Stimulated activated naive CD8-positive, alpha-beta T cell treated with anti-CD3 and anti-CD28 coated beads, Interleukin-15, Interleukin-2, amounts not matched to agents 100 ng/mL and 50 ng/mL, for 24 hours (primary cell): ENCODE measurements around the gene PRDM11.

Source experiments
- H3K27ac Mint-ChIP-seq: one replicate; pipeline ENCODE4 v1.8.0; 2021; ENCODE audit warnings: mild to moderate bottlenecking, mixed read lengths
- H3K27me3 Mint-ChIP-seq: one replicate; pipeline ENCODE4 v1.8.0; 2021; ENCODE audit warnings: mixed read lengths
- H3K36me3 Mint-ChIP-seq: one replicate; pipeline ENCODE4 v1.8.0; 2021; ENCODE audit warnings: low read depth, mixed read lengths
- H3K4me1 Mint-ChIP-seq: one replicate; pipeline ENCODE4 v1.8.0; 2021; ENCODE audit warnings: low read depth, mixed read lengths
- H3K4me3 Mint-ChIP-seq: one replicate; pipeline ENCODE4 v1.8.0; 2021; ENCODE audit warnings: mild to moderate bottlenecking, mixed read lengths
- H3K9me3 Mint-ChIP-seq: one replicate; pipeline ENCODE4 v1.8.0; 2021; ENCODE audit warnings: mixed read lengths

Gene PRDM11

GRCh38 chr11:45158891-45159605, 12.6 kb downstream of the PRDM11 start:
- Mint-ChIP-seq H3K27ac (no peak overlapping the region), H3K9me3 (no peaks in the 10 kb centered on the region), H3K4me3 (no peak overlapping the region), H3K36me3 (no peaks in the 10 kb centered on the region), H3K27me3 (no peaks in the 10 kb centered on the region), H3K4me1 (peaks cover 15% of the 10 kb centered on the region)

- no peaks in the 10 kb centered on the region for H3K9me3 Mint-ChIP-seq
- H3K4me3 Mint-ChIP-seq, result no peak overlapping the region
- no peaks in the 10 kb centered on the region for H3K27me3 Mint-ChIP-seq
- peaks cover 22% of the 10 kb centered on the region for H3K4me1 Mint-ChIP-seq
- H3K27ac Mint-ChIP-seq, result no peak overlapping the region
- H3K36me3 Mint-ChIP-seq, result no peaks in the 10 kb centered on the region
Observed at GRCh38 chr11:45159781-45160365, 13.4 kb downstream of the PRDM11 start.

- Mint-ChIP-seq H3K9me3 (no peaks in the 10 kb centered on the region), H3K36me3 (no peaks in the 10 kb centered on the region), H3K4me1 (peaks cover 26% of the 10 kb centered on the region), H3K27ac (no peak overlapping the region), H3K27me3 (no peaks in the 10 kb centered on the region), H3K4me3 (no peak overlapping the region)
Observed at GRCh38 chr11:45161252-45162063, 15.0 kb downstream of the PRDM11 start.

- Mint-ChIP-seq H3K9me3 (no peaks in the 10 kb centered on the region), H3K27ac (no peak overlapping the region), H3K36me3 (no peaks in the 10 kb centered on the region), H3K4me3 (no peak overlapping the region), H3K27me3 (no peaks in the 10 kb centered on the region), H3K4me1 (peaks cover 26% of the 10 kb centered on the region)
Observed at GRCh38 chr11:45162064-45162375, 15.6 kb downstream of the PRDM11 start.

GRCh38 chr11:45162916-45163879, 16.8 kb downstream of the PRDM11 start:
- Mint-ChIP-seq H3K27me3 (no peaks in the 10 kb centered on the region), H3K36me3 (no peaks in the 10 kb centered on the region), H3K4me1 (peaks cover 26% of the 10 kb centered on the region), H3K27ac (no peak overlapping the region), H3K4me3 (no peak overlapping the region), H3K9me3 (no peaks in the 10 kb centered on the region)

- Mint-ChIP-seq H3K4me1 (peaks cover 26% of the 10 kb centered on the region), H3K36me3 (no peaks in the 10 kb centered on the region), H3K27me3 (no peaks in the 10 kb centered on the region), H3K9me3 (no peaks in the 10 kb centered on the region), H3K27ac (no peak overlapping the region), H3K4me3 (no peak overlapping the region)
Observed at GRCh38 chr11:45163956-45164575, 17.6 kb downstream of the PRDM11 start.

GRCh38 chr11:45165386-45165785, 18.9 kb downstream of the PRDM11 start:
- no peaks in the 10 kb centered on the region for H3K27me3 Mint-ChIP-seq
- H3K9me3 Mint-ChIP-seq, result no peaks in the 10 kb centered on the region
- H3K4me1 Mint-ChIP-seq, result peaks cover 37% of the 10 kb centered on the region
- no peak overlapping the region for H3K27ac Mint-ChIP-seq
- no peaks in the 10 kb centered on the region for H3K36me3 Mint-ChIP-seq
- H3K4me3 Mint-ChIP-seq, result no peak overlapping the region

- Mint-ChIP-seq H3K27me3 (no peaks in the 10 kb centered on the region), H3K9me3 (no peaks in the 10 kb centered on the region), H3K4me3 (no peak overlapping the region), H3K4me1 (peaks cover 40% of the 10 kb centered on the region), H3K36me3 (no peaks in the 10 kb centered on the region), H3K27ac (no peak overlapping the region)
Observed at GRCh38 chr11:45165806-45166603, 19.6 kb downstream of the PRDM11 start.

- Mint-ChIP-seq H3K4me1 (peaks cover 40% of the 10 kb centered on the region), H3K27me3 (no peaks in the 10 kb centered on the region), H3K36me3 (no peaks in the 10 kb centered on the region), H3K4me3 (no peak overlapping the region), H3K9me3 (no peaks in the 10 kb centered on the region), H3K27ac (no peak overlapping the region)
Observed at GRCh38 chr11:45166604-45166897, 20.1 kb downstream of the PRDM11 start.

- peaks cover 40% of the 10 kb centered on the region for H3K4me1 Mint-ChIP-seq
- H3K27me3 Mint-ChIP-seq, result no peaks in the 10 kb centered on the region
- H3K9me3 Mint-ChIP-seq, result no peaks in the 10 kb centered on the region
- H3K27ac Mint-ChIP-seq, result no peak overlapping the region
- H3K4me3 Mint-ChIP-seq, result no peak overlapping the region
- no peaks in the 10 kb centered on the region for H3K36me3 Mint-ChIP-seq
Observed at GRCh38 chr11:45167283-45167682, 20.8 kb downstream of the PRDM11 start.

GRCh38 chr11:45168366-45169130, 22.1 kb downstream of the PRDM11 start:
- Mint-ChIP-seq H3K36me3 (no peaks in the 10 kb centered on the region), H3K27me3 (no peaks in the 10 kb centered on the region), H3K27ac (no peak overlapping the region), H3K4me3 (no peak overlapping the region), H3K9me3 (no peaks in the 10 kb centered on the region), H3K4me1 (peaks cover 34% of the 10 kb centered on the region)

GRCh38 chr11:45169310-45170072, 23.1 kb downstream of the PRDM11 start:
- Mint-ChIP-seq H3K27me3 (no peaks in the 10 kb centered on the region), H3K36me3 (no peaks in the 10 kb centered on the region), H3K4me3 (no peak overlapping the region), H3K4me1 (peaks cover 24% of the 10 kb centered on the region), H3K9me3 (no peaks in the 10 kb centered on the region), H3K27ac (no peak overlapping the region)

- no peaks in the 10 kb centered on the region for H3K36me3 Mint-ChIP-seq
- peaks cover 18% of the 10 kb centered on the region for H3K4me1 Mint-ChIP-seq
- no peaks in the 10 kb centered on the region for H3K9me3 Mint-ChIP-seq
- H3K4me3 Mint-ChIP-seq, result no peak overlapping the region
- H3K27me3 Mint-ChIP-seq, result no peaks in the 10 kb centered on the region
- no peak overlapping the region for H3K27ac Mint-ChIP-seq
Observed at GRCh38 chr11:45170484-45170883, 24.0 kb downstream of the PRDM11 start.
